HG02610 (cell line): Measurements from ENCODE around the gene PHOSPHO1.
A peak's percentile ranks its signal among the peaks of the same experiment; 100 is the strongest.

ENCODE experiments used
- ATAC-seq: cut with Tn5 transposase; IDR thresholded peaks from one replicate; pipeline ENCODE4 v1.9.1; 2021; ENCODE audit warnings: mild to moderate bottlenecking, moderate library complexity; ENCODE audit not compliant: unreplicated experiment

The PHOSPHO1 gene

GRCh38 chr17:49247944-49248343 lies 17.4 kb upstream of the PHOSPHO1 start:
- ATAC-seq, result no peak

GRCh38 chr17:49244839-49245238 lies 14.3 kb upstream of the PHOSPHO1 start:
- ATAC-seq, result no peak

- no peak for ATAC-seq
These were observed 12.2 kb upstream of the PHOSPHO1 start for GRCh38 chr17:49242813-49243212.

GRCh38 chr17:49241692-49242397 lies 11.3 kb upstream of the PHOSPHO1 start:
- no peak for ATAC-seq

- no peak for ATAC-seq
These were observed 10.5 kb upstream of the PHOSPHO1 start for GRCh38 chr17:49241040-49241439.

GRCh38 chr17:49240619-49241018 lies 10.0 kb upstream of the PHOSPHO1 start:
- no peak for ATAC-seq

- ATAC-seq, result no peak
These were observed 9.4 kb upstream of the PHOSPHO1 start for GRCh38 chr17:49239963-49240362.

GRCh38 chr17:49235896-49236295 lies 5.3 kb upstream of the PHOSPHO1 start:
- ATAC-seq, result no peak

GRCh38 chr17:49234509-49235080 lies 4.0 kb upstream of the PHOSPHO1 start:
- ATAC-seq, result no peak

- no peak for ATAC-seq
These were observed 942 bp upstream of the PHOSPHO1 start for GRCh38 chr17:49231563-49231894.

- ATAC-seq, result no peak
These were observed 584 bp downstream of the PHOSPHO1 start for GRCh38 chr17:49229805-49230600.

GRCh38 chr17:49229076-49229804 lies 1.3 kb downstream of the PHOSPHO1 start:
- no peak for ATAC-seq

- ATAC-seq, result peak; percentile 29
These were observed 2.9 kb downstream of the PHOSPHO1 start for GRCh38 chr17:49227436-49228261.

- no peak for ATAC-seq
These were observed 3.7 kb downstream of the PHOSPHO1 start for GRCh38 chr17:49226771-49227435.

GRCh38 chr17:49225554-49226236 lies 4.9 kb downstream of the PHOSPHO1 start:
- ATAC-seq, result no peak

GRCh38 chr17:49224997-49225337 lies 5.6 kb downstream of the PHOSPHO1 start:
- no peak for ATAC-seq

GRCh38 chr17:49224198-49224996 lies 6.2 kb downstream of the PHOSPHO1 start:
- ATAC-seq, result no peak

GRCh38 chr17:49223517-49224197 lies 6.9 kb downstream of the PHOSPHO1 start:
- ATAC-seq, result no peak
